NCI-H510A treated with DMSO at 0.1 percent for 48 hours (cell line): Measurements from ENCODE around the gene SLC3A2.

Experiments
- DNase-seq: peaks from one replicate; lab custom pipeline; 2025; lab: John Stamatoyannopoulos, UW

Gene SLC3A2

GRCh38 chr11:62911137-62912130 lies 30.7 kb downstream of the SLC3A2 start:
- no peak for DNase-seq

- DNase-seq = no peak
Observed at GRCh38 chr11:62912268-62912667, 31.6 kb downstream of the SLC3A2 start.

GRCh38 chr11:62914416-62914815 lies 33.7 kb downstream of the SLC3A2 start:
- DNase-seq = no peak

- no peak for DNase-seq
Observed at GRCh38 chr11:62917906-62918502, 37.3 kb downstream of the SLC3A2 start.

GRCh38 chr11:62918531-62918930 lies 37.8 kb downstream of the SLC3A2 start:
- no peak for DNase-seq

- DNase-seq = no peak
Observed at GRCh38 chr11:62919476-62919875, 38.8 kb downstream of the SLC3A2 start.

- no peak for DNase-seq
Observed at GRCh38 chr11:62919898-62920640, 39.4 kb downstream of the SLC3A2 start.

GRCh38 chr11:62921201-62921572 lies 40.5 kb downstream of the SLC3A2 start, which contains the start of gene CHRM1:
Gene CHRM1, minus strand, starts transcription at chr11:62921363. Its CDS starts 10,263 bp downstream, at chr11:62911100.
- DNase-seq = no peak

- DNase-seq = no peak
Observed at GRCh38 chr11:62921573-62922188, 41.0 kb downstream of the SLC3A2 start.

GRCh38 chr11:62922189-62922589 lies 41.5 kb downstream of the SLC3A2 start:
- no peak for DNase-seq

- DNase-seq = no peak
Observed at GRCh38 chr11:62922653-62923431, 42.1 kb downstream of the SLC3A2 start.

GRCh38 chr11:62923601-62924411 lies 43.1 kb downstream of the SLC3A2 start:
- no peak for DNase-seq

GRCh38 chr11:62925308-62925707 lies 44.6 kb downstream of the SLC3A2 start:
- DNase-seq = no peak

GRCh38 chr11:62925745-62926679 lies 45.3 kb downstream of the SLC3A2 start:
- no peak for DNase-seq

GRCh38 chr11:62926680-62927455 lies 46.2 kb downstream of the SLC3A2 start:
- DNase-seq = no peak

- DNase-seq = no peak
Observed at GRCh38 chr11:62928011-62928410, 47.3 kb downstream of the SLC3A2 start.

- no peak for DNase-seq
Observed at GRCh38 chr11:62930157-62930556, 49.5 kb downstream of the SLC3A2 start.

GRCh38 chr11:62930666-62931065 lies 50.0 kb downstream of the SLC3A2 start:
- no peak for DNase-seq
